NT2/D1 (cell line): ENCODE results near the gene TBC1D16.

Experiments
- DNase-seq: peaks from one replicate; pipeline ENCODE4 v3.0.0-alpha.2; 2011; ENCODE audit warnings: low read depth, low spot score
- H3K27me3 ChIP-seq: 2 replicates; pipeline ENCODE4 v1.6.0; 2011; ENCODE audit warnings: mild to moderate bottlenecking; ENCODE audit not compliant: insufficient read length, insufficient read depth
- H3K36me3 ChIP-seq: 2 replicates; pipeline ENCODE4 v1.6.1; 2011; ENCODE audit warnings: mild to moderate bottlenecking, low read length, mixed read lengths; ENCODE audit not compliant: insufficient read depth, insufficient read length
- H3K4me1 ChIP-seq: 2 replicates; pipeline ENCODE4 v1.5.1; 2011; ENCODE audit not compliant: insufficient read depth, insufficient read length
- H3K4me3 ChIP-seq: 2 replicates; pipeline ENCODE4 v1.5.1; 2011; ENCODE audit warnings: low read depth; ENCODE audit not compliant: insufficient read length
- H3K9ac ChIP-seq: 2 replicates; pipeline ENCODE4 v1.6.0; 2011; ENCODE audit warnings: low read depth; ENCODE audit not compliant: insufficient read length
- H3K9me3 ChIP-seq: 2 replicates; pipeline ENCODE4 v1.5.1; 2011; ENCODE audit warnings: mild to moderate bottlenecking, low read length; ENCODE audit not compliant: insufficient read depth
- SUZ12 ChIP-seq: IDR thresholded peaks from 2 replicates; pipeline ENCODE4 v1.6.1; 2011; ENCODE audit not compliant: insufficient read length, insufficient read depth; ENCODE audit errors: extremely low read depth
- YY1 ChIP-seq: IDR thresholded peaks from 2 replicates; pipeline ENCODE4 v1.6.1; 2011; ENCODE audit not compliant: insufficient read length, insufficient read depth
- ZNF274 ChIP-seq: IDR thresholded peaks from 2 replicates; pipeline ENCODE4 v1.6.1; 2011; ENCODE audit warnings: mild to moderate bottlenecking, low read depth, low read length

TBC1D16 gene

GRCh38 chr17:79953335-79953734, 82.3 kb downstream of the TBC1D16 start:
- no peaks in the 10 kb centered on the region for H3K27me3 ChIP-seq
- no peak for DNase-seq
- H3K9ac ChIP-seq, result no peak overlapping the region
- H3K9me3 ChIP-seq, result no peaks in the 10 kb centered on the region
- peaks cover 6% of the 10 kb centered on the region for H3K36me3 ChIP-seq
- TF ChIP-seq YY1, result no peak
- TF ChIP-seq SUZ12, result no peak
- TF ChIP-seq ZNF274, result no peak
- no peak overlapping the region for H3K4me3 ChIP-seq
- peaks cover 39% of the 10 kb centered on the region for H3K4me1 ChIP-seq

GRCh38 chr17:79952901-79953300, 82.8 kb downstream of the TBC1D16 start:
- no peaks in the 10 kb centered on the region for H3K27me3 ChIP-seq
- H3K9ac ChIP-seq, result peak overlapping the region; percentile 85
- DNase-seq, result no peak
- no peaks in the 10 kb centered on the region for H3K9me3 ChIP-seq
- H3K36me3 ChIP-seq, result peaks cover 10% of the 10 kb centered on the region
- TF ChIP-seq ZNF274 (no peak), YY1 (no peak), SUZ12 (no peak)
- peaks cover 41% of the 10 kb centered on the region for H3K4me1 ChIP-seq
- H3K4me3 ChIP-seq, result no peak overlapping the region

GRCh38 chr17:79952265-79952877, 83.3 kb downstream of the TBC1D16 start:
- peak overlapping the region; percentile 85 for H3K9ac ChIP-seq

DNA sequence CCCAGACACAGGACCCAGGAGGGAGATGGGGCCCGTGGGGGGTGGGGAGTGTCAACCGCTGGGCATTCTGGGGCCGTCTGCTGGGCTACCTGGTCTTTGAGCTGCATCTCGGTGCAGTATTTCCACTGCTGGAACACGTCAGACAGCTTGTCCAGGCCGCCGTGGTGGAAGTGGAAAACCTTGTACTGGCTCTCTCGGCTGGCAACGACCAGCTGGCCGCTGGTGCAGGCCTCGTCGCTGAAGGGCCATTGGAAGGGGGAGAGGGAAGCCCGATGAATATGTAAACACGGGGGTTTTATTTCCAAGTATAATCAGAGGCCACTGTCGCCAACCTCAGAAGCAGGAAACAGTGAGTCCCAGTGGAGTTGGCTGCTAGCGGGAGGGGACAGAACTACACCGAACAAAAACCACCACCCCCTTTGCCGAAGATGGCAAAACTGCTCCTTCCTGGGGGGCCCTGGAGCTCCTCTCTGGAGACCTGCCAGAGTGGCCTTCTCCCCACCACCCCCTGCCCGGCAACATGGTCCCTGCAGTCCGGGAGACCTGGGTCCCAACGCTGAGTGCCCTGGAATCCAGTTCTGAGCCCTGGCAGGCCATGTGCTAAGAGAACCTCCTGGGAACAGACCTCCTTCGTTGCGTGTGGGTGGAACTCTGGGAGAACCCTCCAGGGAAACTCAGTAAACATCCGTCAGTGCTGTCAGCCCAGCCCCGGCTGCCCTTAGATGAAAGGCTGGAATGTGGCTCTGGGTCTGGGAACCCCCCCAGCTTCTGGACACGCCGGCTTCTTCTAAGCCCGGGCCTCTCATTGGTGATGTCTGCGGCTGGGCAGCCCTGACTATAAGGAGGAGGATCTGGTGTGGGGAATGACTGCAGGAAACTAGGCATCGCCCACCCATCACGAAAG, 84.1 kb downstream of the TBC1D16 start:
- Histone ChIP-seq H3K9me3 (no peaks in the 10 kb centered on the region), H3K4me3 (peak overlapping the region; percentile 41), H3K27me3 (no peaks in the 10 kb centered on the region), H3K9ac (peak overlapping the region; percentile 85), H3K36me3 (peaks cover 22% of the 10 kb centered on the region), H3K4me1 (peaks cover 51% of the 10 kb centered on the region)
- DNase-seq, result peak; percentile 47
- TF ChIP-seq ZNF274 (no peak), SUZ12 (no peak), YY1 (no peak)

More at GRCh38 chr17:79952265-79952877, 83.3 kb downstream of the TBC1D16 start:
- Histone ChIP-seq H3K36me3 (peaks cover 15% of the 10 kb centered on the region), H3K4me3 (no peak overlapping the region), H3K9me3 (no peaks in the 10 kb centered on the region), H3K4me1 (peaks cover 45% of the 10 kb centered on the region), H3K27me3 (no peaks in the 10 kb centered on the region)
- DNase-seq, result no peak
- TF ChIP-seq ZNF274, result no peak
- TF ChIP-seq YY1, result no peak
- TF ChIP-seq SUZ12, result no peak

DNA sequence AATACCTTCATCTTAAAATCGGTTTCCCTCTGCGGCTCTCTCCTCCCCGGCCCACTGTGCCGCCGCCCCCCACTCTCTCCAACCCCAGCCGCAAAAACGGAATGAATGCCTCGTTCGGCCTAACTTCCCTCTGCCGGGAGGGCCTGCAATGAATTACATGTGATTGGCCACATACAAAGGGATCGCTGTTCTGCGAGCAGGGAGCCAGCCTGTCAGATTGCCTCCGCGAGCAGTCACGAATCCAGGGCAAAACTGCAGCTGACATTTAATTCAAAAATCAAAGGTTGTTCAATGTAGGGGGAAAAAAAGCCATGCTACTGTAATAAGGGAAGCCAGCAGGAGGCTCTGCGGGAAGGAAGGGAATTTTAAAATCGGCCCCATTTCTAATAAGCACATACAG, 84.9 kb downstream of the TBC1D16 start:
- TF ChIP-seq SUZ12, result no peak
- TF ChIP-seq ZNF274, result no peak
- no peak for TF ChIP-seq YY1
- H3K4me3 ChIP-seq, result peak overlapping the region; percentile 41
- H3K27me3 ChIP-seq, result no peaks in the 10 kb centered on the region
- H3K9ac ChIP-seq, result peak overlapping the region; percentile 85
- H3K4me1 ChIP-seq, result peaks cover 53% of the 10 kb centered on the region
- peak; percentile 52 for DNase-seq
- no peaks in the 10 kb centered on the region for H3K9me3 ChIP-seq
- peaks cover 30% of the 10 kb centered on the region for H3K36me3 ChIP-seq

DNA sequence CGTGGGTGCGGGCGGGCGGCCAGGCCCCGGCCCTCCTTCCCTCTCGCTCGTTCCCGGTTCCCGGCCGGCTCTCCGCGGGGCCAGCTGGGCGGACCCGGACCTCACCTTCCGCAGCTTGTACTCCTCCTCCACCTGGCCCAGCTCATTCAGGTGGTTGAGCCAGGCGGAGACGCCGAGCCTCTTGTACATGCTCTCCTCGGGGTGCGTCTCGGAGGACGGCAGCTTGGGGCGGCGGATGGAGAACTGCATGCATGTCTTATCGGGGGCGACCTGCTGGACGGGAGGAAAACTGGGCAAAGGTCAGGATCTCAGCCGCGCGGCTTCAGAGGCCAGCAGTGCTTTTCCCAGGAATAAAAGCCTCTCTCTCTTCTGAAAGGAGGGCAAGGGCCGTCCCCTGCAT, 85.4 kb downstream of the TBC1D16 start:
- Histone ChIP-seq H3K9me3 (no peaks in the 10 kb centered on the region), H3K27me3 (no peaks in the 10 kb centered on the region), H3K4me1 (peaks cover 53% of the 10 kb centered on the region), H3K36me3 (peaks cover 35% of the 10 kb centered on the region), H3K9ac (peak overlapping the region; percentile 85), H3K4me3 (peak overlapping the region; percentile 41)
- TF ChIP-seq ZNF274 (no peak), SUZ12 (no peak), YY1 (no peak)
- DNase-seq, result no peak

GRCh38 chr17:79949656-79950209, 85.9 kb downstream of the TBC1D16 start:
- peaks cover 47% of the 10 kb centered on the region for H3K4me1 ChIP-seq
- DNase-seq, result peak; percentile 95

More at GRCh38 chr17:79949656-79950209, 85.9 kb downstream of the TBC1D16 start:
- TF ChIP-seq ZNF274 (no peak), YY1 (no peak), SUZ12 (no peak)
- Histone ChIP-seq H3K27me3 (no peaks in the 10 kb centered on the region), H3K4me3 (peak overlapping the region; percentile 58), H3K36me3 (peaks cover 40% of the 10 kb centered on the region), H3K9ac (peak overlapping the region; percentile 87), H3K9me3 (no peaks in the 10 kb centered on the region)
